GM21390 (cell line): Measurements from ENCODE around the gene PDIA6.

ENCODE experiments used
- ATAC-seq: cut with Tn5 transposase; IDR thresholded peaks from one replicate; pipeline ENCODE4 v1.9.1; 2021; ENCODE audit not compliant: unreplicated experiment

Gene PDIA6

GRCh38 chr2:10812362-10813162 lies at the start of gene PDIA6:
Gene PDIA6 (minus strand): TSS chr2:10812785. CDS start chr2:10812696, 89 bp downstream.
- ATAC-seq = peak; percentile 88

DNA sequence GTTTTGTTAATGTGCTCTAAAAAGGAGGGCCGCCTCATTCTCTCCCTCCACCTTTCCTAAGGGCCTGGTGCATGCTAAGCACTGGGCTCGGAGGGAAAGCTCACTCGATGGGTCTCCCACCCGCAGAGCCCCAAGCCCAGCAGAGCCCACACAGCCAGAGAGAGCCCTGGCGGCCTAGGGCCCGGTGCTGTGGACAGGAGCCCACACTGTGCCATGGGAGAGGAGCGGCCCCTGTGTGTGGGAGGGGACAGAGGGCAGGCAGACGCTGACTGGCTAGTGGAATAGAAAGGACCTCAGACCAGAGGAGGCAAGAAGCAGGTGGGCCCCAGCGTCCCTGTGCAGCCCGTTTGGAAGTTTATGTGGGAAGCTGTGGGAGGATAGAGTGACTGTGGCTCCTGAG lies 49.7 kb upstream of the PDIA6 start:
- ATAC-seq = no peak

- ATAC-seq = no peak
Observed at GRCh38 chr2:10861765-10862164, 49.2 kb upstream of the PDIA6 start.

GRCh38 chr2:10860814-10861325 lies 48.3 kb upstream of the PDIA6 start:
- ATAC-seq = no peak

GRCh38 chr2:10860081-10860813 lies 47.7 kb upstream of the PDIA6 start:
- ATAC-seq = no peak

GRCh38 chr2:10859278-10859677 lies 46.7 kb upstream of the PDIA6 start:
- no peak for ATAC-seq

GRCh38 chr2:10848541-10848940 lies 36.0 kb upstream of the PDIA6 start:
- ATAC-seq = no peak

- ATAC-seq = no peak
Observed at GRCh38 chr2:10847008-10847407, 34.4 kb upstream of the PDIA6 start.

DNA sequence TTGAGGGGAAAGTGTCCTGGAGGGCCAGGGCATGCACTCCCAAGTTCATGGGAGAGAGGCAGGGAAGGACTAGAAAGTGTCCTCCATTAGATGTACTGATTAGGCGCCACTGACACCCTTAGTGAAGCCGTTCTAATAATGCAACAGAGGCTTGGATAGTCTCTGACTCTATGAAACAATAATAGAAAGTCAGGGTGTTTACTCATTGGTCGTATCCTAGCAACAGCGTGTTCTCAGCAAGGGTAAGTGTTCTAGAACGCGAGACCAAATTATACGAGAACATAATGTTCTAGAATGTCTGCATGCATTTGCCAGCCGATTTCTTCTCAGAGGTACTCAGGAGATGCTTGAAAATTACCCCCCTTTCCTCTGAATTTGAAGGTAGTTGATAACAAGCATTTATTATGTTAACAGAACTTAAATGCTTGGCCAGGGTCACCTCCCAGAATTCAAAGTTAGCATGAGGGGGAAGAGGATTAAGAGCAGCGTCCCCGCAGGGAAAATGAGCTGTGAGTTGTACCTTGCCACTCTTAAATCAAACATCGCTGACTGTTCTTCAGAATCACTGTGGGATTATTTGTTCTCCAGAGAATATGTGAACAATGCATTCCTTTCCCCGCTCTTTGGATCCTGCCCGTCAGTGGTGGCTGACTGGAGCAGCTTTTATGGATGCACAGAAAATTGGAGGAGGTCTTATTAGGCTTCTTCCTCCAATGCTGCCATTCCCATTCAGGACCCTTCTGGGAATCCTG lies 33.7 kb upstream of the PDIA6 start:
- ATAC-seq = no peak

GRCh38 chr2:10845640-10846039 lies 33.1 kb upstream of the PDIA6 start:
- no peak for ATAC-seq

GRCh38 chr2:10844097-10844496 lies 31.5 kb upstream of the PDIA6 start:
- ATAC-seq = no peak

DNA sequence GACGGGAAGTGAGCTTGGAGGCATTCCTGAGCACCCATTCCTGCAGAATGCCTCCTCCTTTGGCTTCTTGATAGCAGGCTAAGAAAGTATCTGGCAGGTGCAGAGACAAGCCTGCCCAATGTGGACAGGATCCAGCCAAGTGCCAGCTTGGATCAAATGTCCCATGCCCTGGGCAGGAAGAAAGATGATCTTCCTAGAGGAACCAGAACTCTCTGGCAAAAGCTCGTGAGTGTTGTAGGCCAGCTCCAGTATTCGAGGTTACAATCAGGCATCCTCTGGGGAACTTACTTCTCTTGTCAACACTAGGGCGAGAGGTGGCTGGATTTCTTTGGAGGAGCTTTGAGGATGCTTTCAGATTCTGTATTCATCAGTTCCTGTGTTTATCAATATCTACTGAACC lies 29.9 kb upstream of the PDIA6 start:
- ATAC-seq = no peak

DNA sequence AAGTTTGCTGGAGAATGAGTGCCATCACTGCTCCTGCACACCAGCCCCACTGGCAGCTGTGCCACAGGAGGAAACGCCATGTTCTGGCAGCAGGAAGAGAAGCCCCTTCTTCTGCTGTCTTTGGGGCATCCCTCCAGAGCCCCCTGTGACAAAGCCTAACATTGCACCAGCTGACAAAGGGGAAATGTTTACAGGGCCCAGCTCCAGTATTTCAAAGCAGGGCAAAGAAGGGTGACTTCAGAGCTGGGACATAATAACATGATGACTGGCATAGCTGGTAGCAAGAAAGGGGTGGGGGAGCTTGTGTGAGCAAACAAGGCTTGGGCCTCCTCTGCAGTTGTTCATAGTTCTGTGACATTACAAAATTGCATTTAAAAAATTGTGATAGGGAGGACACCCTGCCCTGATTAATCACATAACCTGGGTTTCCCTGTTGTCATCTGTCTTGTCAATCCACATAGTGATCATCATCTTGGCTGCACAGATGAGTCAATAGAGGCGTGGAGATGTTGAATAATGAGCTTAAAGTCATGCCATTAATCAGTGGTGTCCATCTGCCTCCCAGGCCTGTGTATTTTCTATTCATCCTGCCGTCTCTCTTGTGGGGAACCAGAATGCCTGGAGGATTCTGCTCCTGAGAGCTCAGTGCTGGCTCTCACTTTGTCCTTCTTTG lies 29.1 kb upstream of the PDIA6 start:
- no peak for ATAC-seq

GRCh38 chr2:10839813-10840212 lies 27.2 kb upstream of the PDIA6 start:
- ATAC-seq = no peak

- no peak for ATAC-seq
Observed at GRCh38 chr2:10838734-10839133, 26.1 kb upstream of the PDIA6 start.

GRCh38 chr2:10837298-10838266 lies 25.0 kb upstream of the PDIA6 start:
- no peak for ATAC-seq

DNA sequence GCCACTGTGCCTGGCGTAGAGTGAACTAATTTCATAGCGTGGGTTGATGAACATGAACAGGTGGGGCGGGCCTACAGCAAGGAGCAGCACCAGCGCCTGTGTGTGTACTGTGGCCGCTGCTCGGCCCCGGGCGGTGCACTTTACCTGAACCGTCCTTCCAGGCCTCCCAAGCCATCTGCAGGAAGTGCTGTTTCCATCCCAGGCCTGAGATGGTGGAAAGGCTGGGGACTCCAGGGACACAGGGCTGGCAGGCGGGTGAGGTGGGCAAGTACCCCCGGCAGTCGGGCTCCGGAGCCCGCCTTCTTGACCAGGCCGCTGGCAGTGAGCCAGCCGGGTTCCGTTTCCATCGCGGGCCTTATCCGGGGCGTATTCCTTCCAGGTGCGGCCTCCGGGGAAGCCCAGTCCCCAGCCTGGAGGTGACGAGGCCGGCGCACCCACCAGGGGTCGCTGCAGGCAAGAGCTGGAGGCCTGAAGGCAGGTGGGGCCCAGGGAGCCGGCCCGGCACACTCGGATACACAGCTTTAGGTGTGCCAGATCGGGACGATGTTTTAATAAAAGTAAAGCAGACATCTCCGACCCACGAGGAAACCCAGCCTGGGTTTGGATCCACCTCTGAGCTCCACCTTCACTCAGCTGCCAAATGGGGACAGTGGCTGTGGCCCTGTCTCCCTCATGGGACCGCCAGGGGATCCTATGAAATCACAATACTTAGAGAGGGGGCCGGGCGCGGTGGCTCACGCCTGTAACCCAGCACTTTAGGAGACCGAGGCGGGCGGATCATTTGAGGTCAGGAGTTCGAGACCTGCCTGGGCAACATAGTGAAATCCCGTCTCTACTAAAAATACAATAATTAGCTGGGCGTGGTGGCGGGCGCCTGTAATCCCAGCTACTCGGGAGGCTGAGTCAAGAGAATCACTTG lies 22.7 kb upstream of the PDIA6 start:
- peak; percentile 70 for ATAC-seq

DNA sequence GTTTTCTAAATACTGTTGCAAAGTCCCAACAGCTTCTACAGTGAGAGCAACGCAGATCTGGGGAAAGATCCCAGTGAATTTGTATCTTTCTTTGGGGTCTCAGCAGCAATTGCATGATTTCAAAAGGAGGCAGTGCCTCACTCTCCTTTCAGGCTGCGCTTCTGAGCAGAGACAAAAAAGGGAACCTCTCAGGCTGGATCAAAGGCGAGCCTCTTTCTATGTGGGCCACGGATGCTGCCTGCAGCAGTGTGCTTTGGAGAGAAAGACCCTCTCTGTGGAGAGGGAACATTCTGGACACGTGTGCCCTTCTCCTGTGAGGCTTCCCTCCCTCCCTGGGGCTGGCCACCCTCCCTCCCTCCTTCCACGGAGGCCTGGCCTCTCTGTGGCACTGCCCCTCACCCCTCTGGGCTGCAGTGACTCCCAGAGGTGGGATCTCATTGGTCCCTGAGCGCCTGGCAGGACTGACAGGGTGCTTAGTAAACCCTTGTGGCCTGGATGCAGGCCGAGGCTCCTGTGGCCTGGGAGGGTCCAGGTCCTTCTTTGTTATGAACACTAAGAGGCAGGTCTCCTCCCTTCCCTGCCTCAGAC lies 21.6 kb upstream of the PDIA6 start:
- ATAC-seq = no peak
